IPS DF 4.7 (cell line): ENCODE results near the gene SIRT7.

Experiments used
- DNase-seq: peaks from one replicate; pipeline ENCODE4 v3.0.0-alpha.2; 2013; ENCODE audit warnings: low spot score; ENCODE audit errors: extremely low read depth

Gene SIRT7

DNA sequence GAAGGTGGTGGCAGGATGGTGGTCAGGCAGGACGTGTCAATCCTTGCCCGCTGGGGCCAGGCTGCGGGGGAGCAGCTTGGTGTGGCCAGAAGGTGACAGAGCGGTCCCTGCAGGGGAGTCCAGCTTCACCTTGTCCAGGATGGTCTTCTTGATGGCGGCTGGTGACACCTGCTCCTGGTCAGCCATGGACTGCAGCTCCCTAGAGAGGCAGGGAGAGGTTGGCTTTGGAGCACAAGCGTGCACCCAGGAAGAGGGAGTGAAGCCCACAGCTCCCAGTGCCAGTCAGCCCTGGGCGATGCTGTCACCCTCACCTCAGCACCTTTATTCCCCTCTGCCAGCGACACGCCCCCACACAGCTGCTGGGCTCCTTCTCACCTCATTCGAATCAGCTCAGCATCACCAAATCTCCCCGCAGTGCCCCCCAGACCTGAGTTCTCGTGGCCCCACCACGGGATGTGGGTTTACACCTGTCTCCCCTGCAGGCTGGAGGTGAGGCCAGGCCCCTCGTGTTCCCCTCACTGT lies 15.3 kb upstream of the SIRT7 start:
- DNase-seq: no peak

GRCh38 chr17:81932333-81932983 lies 14.5 kb upstream of the SIRT7 start:
- DNase-seq: no peak

DNA sequence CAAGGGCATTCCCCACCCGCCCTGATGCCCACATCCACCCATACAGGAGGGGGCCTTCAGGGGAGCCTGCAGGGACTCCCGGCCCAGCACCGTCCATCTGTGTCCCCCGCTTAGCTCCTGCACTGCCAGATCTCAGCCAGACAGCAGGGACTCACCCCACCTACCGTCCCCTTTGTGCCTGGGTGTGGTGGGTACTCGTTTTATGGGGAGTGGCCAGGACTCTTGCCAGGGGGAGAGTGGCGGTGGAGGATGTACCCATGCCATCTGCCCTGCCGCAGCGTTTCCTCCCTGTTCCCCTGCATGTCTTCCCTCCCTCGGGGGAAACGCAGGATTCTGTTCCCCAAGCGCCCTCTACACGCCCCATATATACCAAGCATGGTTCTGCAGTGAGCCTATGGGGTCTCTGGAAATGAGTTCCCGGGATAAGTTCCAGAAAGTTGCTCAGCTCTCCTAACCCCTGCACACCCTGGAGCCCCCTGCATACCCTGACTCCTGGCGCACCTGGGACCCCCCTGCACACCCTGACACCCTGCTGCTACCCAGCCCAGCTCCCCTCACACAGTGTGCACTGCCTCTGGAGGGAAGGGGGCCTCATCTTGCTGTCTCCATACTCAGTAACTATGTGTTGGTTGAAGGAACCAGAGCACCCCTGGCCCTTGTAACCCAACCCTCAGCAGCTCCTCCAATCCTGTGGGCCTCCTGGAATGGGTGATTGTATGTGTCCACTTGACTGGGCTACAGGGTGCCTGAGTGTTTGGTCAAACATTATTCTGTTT lies 13.8 kb upstream of the SIRT7 start:
- DNase-seq: no peak

DNA sequence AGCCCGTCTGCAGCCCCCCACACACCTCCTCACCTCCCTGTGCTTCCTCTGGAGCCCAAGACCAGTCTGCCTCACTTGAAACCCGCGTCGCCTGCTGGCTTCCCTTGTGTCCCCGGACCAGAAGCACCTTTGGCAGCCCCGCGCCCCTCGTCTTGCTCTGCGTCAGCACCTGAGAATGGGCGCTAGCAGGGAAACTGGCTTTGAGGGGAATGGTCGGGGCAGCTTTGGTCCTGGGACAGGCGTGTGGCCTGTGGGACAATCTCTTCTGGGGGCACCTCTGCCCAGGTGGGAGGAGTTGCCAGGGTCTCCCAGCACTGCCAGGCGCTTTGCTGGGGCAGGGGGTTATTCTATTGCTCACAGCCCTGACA lies 13.2 kb upstream of the SIRT7 start:
- no peak for DNase-seq

DNA sequence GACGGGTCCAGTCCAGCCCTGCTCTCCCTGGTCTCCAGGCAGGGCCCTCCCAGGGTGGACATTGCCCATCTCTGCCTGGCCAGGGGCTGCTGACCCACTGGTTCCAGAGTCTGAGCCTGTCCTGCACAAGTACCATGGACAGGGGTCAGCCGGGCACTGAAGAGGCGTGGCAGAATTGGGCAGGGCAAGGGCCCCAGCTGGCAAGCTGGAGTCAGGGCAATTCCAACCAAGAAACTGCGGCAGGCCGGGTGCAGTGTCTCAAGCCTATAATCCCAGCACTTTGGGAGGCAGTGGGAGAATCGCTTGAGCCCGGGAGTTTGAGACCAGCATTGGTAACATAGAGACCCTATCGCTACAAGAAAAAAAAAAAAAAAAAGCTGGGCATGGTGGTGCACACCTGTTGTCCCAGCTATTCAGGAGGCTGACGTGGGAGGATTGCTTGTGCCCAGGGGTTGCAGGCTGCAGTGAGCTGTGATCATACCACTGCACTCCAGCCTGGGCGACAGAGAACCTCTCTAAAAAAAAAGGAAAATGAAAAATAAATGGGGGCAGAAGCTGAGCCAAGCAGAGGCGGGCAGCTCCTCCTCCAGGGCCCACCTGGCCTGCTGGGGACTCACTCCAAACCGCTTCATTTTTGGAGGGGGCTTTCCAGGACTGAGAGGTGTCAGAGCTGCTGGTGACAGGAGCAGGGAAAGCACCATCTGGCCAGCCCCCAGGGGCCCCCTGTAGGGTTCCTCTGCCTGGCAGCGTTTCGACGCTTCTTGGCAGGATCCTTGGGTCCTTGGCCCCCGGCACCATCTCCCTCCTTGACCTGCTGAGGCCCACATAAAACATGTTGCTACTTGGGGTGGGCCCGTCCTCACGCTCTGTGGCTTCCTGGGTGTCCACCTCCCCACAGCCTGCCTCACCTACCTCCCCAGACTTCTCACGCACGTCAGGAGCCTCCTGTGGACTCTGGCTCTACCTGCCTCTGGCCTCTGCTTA lies 12.5 kb upstream of the SIRT7 start:
- DNase-seq: no peak

GRCh38 chr17:81929253-81930141 lies 11.5 kb upstream of the SIRT7 start:
- no peak for DNase-seq

DNA sequence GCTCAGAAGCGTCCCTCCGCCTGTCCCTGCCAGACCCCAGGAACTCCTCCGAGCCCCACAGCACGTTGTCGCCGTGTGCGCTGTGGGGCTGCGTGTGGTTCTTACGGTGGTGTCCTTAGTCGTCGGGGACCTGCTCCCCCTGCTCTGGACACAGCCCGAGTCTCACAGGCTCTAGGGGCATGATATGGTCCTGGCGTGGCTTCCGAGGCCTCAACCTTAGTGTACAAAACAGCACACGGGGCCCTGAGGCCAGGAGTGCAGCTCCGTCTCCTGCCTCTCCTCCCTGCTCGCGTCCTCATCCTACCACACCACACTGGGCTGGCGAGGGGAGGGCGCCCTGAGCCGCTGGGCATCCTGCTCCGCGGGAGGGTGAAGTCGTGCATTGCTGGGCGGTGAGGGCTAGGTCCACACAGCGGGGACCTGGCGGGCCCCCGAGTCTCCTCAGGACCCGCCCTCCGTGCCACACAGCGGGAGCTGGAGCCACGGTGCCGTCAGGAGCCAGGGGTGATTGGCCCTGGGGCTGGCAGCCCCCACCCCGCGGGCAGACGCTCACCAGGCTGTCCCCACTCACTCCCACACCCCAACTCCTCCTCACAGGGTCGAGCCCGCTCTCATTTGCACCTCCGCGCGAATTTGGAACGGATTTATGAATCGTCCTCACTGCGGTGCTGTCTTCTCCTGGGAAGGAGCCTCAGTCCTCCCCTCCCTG lies 10.7 kb upstream of the SIRT7 start:
- no peak for DNase-seq

DNA sequence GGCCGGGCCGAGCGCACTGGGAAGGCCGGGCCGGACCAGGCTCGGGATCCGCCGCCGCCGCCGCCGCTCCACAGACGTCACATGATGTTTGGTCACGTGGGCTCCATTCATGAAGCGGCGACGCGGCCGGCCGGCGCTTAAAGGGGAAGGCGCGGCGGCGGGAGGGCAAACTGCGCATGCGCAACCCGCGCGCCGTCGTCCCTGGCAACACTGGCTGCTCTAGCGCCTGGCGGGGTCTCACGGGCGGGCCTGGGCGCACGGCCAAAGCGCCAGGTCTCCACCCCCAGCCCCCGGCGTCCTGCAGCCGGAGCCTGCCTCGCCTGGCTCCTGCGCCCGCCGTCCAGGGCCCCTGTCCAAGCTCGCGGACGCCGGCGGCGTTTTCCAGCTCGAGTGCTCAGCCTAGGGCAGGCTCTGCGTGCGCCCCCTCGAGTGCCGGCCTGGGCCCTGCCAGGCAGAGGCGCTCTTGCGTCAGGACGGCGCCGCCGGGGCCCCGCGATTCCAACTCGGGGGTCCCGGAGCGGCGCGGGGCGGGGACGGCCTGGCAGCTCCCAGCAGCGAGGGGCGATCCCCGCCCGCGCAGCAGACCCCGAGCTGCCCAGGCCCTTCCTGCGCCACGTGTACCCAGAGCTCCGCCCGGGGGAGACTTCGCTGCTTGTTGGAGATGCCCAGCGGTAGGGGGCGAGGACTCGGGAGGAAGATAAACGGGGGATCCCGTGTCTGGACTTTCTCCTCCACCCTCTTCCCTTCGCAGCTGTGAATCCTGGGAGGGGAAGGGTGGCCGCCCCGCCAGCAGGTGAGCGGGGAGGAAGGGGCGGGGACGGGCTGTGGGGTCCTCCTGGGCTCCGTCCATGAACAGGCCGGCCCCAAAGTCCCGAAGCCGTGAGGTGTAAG lies 9.9 kb upstream of the SIRT7 start, which contains the start of gene MAFG:
TSS of gene MAFG (minus strand) at position 83 of the 891 bp plus-strand sequence. CDS start 4,550 bp downstream, outside the sequence.
- no peak for DNase-seq

- DNase-seq: no peak
Measured at GRCh38 chr17:81927152-81927652, 9.2 kb upstream of the SIRT7 start.

GRCh38 chr17:81926451-81927151 lies 8.6 kb upstream of the SIRT7 start:
- no peak for DNase-seq

GRCh38 chr17:81925860-81926450 lies 8.0 kb upstream of the SIRT7 start:
- DNase-seq: no peak

DNA sequence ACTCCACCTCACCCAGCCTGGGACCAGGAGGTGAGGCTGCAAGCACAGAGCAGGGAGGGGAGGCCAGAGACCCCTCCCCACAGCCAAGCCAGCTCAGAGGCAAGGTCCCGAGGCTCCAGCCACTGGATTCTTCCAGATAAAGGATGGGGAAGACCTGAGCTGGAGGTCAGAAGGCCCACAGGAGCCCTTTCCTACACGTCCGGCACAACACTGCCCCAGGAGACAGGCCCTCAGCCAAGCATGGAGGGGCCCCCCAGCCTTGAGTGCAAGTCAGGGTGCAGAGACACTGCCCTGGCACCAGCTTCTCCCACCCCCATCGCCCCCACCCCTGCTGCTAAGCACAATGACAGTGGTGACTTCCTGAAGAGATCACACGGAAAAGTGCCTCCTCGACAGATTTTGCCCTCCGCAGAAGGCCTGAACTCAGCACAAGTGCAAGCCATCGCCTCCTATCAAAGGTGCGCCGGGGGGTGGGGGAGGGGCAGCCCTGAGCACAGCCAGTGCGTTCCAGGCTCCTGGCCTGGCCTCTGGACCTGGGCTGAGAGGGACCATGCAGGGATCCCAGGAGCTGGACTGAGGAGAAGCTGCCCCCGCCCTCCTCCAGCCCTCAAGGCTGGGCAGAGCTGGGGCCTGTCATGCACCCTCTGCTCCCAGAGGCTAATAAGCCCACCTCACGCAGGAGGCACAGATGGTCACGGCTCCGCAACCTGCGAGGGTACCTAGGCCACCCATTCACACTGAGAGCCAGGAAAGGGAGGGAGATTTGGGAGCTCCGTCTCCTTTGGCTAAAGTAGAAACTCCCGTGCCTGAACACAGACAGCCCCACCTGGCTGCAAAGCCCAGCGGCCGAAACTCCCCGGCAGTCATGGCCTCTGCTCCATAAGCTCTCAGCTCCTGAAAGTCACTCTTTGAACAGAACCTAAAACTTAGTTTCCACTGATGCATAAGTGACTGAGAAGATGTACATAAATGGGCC lies 6.9 kb upstream of the SIRT7 start:
- DNase-seq: no peak

GRCh38 chr17:81923302-81924260 lies 5.6 kb upstream of the SIRT7 start:
- DNase-seq: no peak

DNA sequence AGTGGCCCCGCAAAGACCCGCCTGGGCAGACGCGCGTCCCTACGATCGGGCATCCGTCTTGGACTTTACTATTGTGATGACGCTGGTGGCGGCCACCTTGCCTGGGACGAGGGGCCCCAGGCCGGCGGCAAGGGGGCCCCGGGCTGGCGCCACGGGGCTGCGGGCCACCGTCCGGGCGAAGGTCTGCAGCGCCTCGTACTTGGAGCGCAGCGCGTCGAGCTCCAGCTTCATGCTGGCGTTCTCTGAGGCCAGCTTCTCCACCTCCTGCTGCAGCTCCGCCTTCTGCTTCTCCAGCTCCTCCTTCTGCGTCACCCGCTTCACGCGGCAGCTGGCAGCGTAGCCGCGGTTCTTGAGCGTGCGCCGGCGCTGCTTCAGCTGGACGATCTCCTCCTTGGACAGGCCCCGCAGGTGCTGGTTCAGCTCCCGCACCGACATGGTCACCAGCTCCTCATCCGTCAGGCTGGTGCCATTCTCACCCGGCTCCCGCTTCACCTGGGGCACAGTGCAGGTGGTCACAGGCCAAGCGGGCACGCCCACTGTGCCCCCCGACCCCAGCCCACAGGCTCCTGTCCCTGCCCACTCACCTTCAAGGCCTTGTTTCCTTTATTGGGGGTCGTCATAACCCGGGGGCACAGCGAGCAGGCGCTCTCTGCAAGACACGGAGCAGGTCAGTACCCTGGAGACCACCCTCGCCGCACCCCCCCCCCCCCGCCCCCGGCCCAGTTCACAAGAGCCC lies 4.8 kb upstream of the SIRT7 start:
- DNase-seq: no peak
